Body of pancreas (tissue), 4 donors: Measurements from ENCODE around the gene GSTA4. TPM values are rescaled to one million over a fixed set of nuclear protein-coding genes. Genes with fewer than 3 reads are reported as not detected.

Experiments used
- ATAC-seq: fragments of 150-250 bp; one replicate; pipeline ENCODE4 v1.9.1; 2016
- DNase-seq, 4 donors: peaks; one replicate each; pipeline ENCODE4 v3.0.0-alpha.2; 2019
- H3K27ac ChIP-seq, 4 donors: fragments of 200-600 bp; sonication (generic); 1 replicate in 3 of 4; 2 replicates in 1 of 4; pipeline versions ENCODE4 v1.5.1 to v1.6.1; 2016 to 2019; ENCODE audit warnings: mild to moderate bottlenecking in 1 of 4, mixed read lengths in 1 of 4, moderate library complexity in 1 of 4
- H3K27me3 ChIP-seq, 2 donors: fragments of 200-600 bp; sonication (generic); one replicate each; pipeline ENCODE4 v1.6.0; 2016; ENCODE audit warnings: mild to moderate bottlenecking in 1 of 2
- H3K36me3 ChIP-seq, 2 donors: fragments of 200-600 bp; sonication (generic); replicated peaks in 1 of 2; 2 replicates each; pipeline ENCODE4 v1.5.1; 2016; ENCODE audit warnings: low read depth in 2 of 2; ENCODE audit not compliant: insufficient read depth in 1 of 2
- H3K4me1 ChIP-seq: fragments of 200-600 bp; sonication (generic); one replicate; pipeline ENCODE4 v1.6.0; 2016
- H3K4me3 ChIP-seq, 2 donors: fragments of 200-600 bp; sonication (generic); 1 replicate in 1 of 2; 2 replicates in 1 of 2; pipeline ENCODE4 v1.5.1; 2016 to 2019
- H3K9me3 ChIP-seq, 3 donors: fragments of 200-600 bp; sonication (generic); 1 replicate in 2 of 3; 2 replicates in 1 of 3; pipeline ENCODE4 v1.5.1; 2016
- CTCF ChIP-seq, 7 experiments: fragments of 450-650 bp in 4 of 7; fragments of 200-600 bp in 3 of 7; sonication (generic) in 3 of 7; IDR thresholded peaks; one replicate each; pipeline ENCODE4 v1.5.1; 2016 to 2019; ENCODE audit warnings: antibody characterized with exemption in 7 of 7
- POLR2A ChIP-seq, 3 donors: fragments of 450-650 bp; IDR thresholded peaks; one replicate each; pipeline ENCODE4 v1.6.1; 2016; ENCODE audit warnings: antibody characterized with exemption in 3 of 3, mild to moderate bottlenecking in 2 of 3
- WGBS, 2 donors: methylation state at CpG; one replicate each; pipeline ENCODE4 v1.1.5; 2017; 5-methylcytosine and 5-hydroxymethylcytosine counted together
- intact Hi-C: fragments of 100-400 bp; cut with DNase I; formaldehyde crosslinking; loops from one replicate; pipeline ENCODE4 v1.15.1; 2023
- total RNA-seq, 2 donors: library from RNA; depleted of rRNA; stranded (reverse); fragments of >200 nt; gene quantifications; one replicate each; pipeline ENCODE4 v1.1.0, GENCODE V29; 2016

The GSTA4 gene
- total RNA-seq, 2 donors from 2014 or later, result 13.5 to 27.7 TPM

- H3K27ac ChIP-seq, result no peak overlapping the region
- WGBS, 2 donors, result 75 to 81% methylated on average over 4 of the region's 4 CpGs
- H3K36me3 ChIP-seq, result peaks cover 0 to 7% of the 10 kb centered on the region in 2 donors
These were observed 37.8 kb upstream of the GSTA4 start for GRCh38 chr6:53032849-53033248.

GRCh38 chr6:53031281-53031680 lies 36.2 kb upstream of the GSTA4 start:
- Histone ChIP-seq H3K4me3 (no peak overlapping the region), H3K9me3 (no peaks in the 10 kb centered on the region), H3K27me3 (no peaks in the 10 kb centered on the region), H3K27ac (no peak overlapping the region), H3K4me1 (no peaks in the 10 kb centered on the region), H3K36me3 (peaks cover 0 to 9% of the 10 kb centered on the region in 2 donors)
- 87 to 91% methylated on average over 4 of the region's 4 CpGs for WGBS, 2 donors
- TF ChIP-seq POLR2A (IDR thresholded peaks at IDR 0.05) (no peak), CTCF (IDR thresholded peaks at IDR 0.05) (no peak)
- DNase-seq, result no peak
- intact Hi-C loops, result no loop called here
- no peak for ATAC-seq

More at GRCh38 chr6:53032849-53033248, 37.8 kb upstream of the GSTA4 start:
- Histone ChIP-seq H3K4me3 (no peak overlapping the region), H3K9me3 (no peaks in the 10 kb centered on the region), H3K27me3 (no peaks in the 10 kb centered on the region), H3K4me1 (no peaks in the 10 kb centered on the region)
- no peak for TF ChIP-seq POLR2A (IDR thresholded peaks at IDR 0.05)
- TF ChIP-seq CTCF (IDR thresholded peaks at IDR 0.05), result no peak
- DNase-seq (no peak), ATAC-seq (no peak)
- intact Hi-C loops, result no loop called here

GRCh38 chr6:53029761-53030160 lies 34.7 kb upstream of the GSTA4 start:
- 64 to 67% methylated on average over 3 of the region's 3 CpGs for WGBS, 2 donors
- TF ChIP-seq CTCF (IDR thresholded peaks at IDR 0.05), result no peak
- no peak for TF ChIP-seq POLR2A (IDR thresholded peaks at IDR 0.05)
- Histone ChIP-seq H3K4me3 (no peak overlapping the region), H3K36me3 (peaks cover 0 to 9% of the 10 kb centered on the region in 2 donors), H3K4me1 (no peaks in the 10 kb centered on the region), H3K9me3 (no peaks in the 10 kb centered on the region), H3K27me3 (no peaks in the 10 kb centered on the region), H3K27ac (no peak overlapping the region)
- intact Hi-C loops, result no loop called here
- no peak for DNase-seq
- ATAC-seq, result no peak

GRCh38 chr6:53029257-53029656 lies 34.2 kb upstream of the GSTA4 start:
- peaks cover 0 to 4% of the 10 kb centered on the region in 2 donors for H3K36me3 ChIP-seq
- H3K4me3 ChIP-seq, result no peak overlapping the region
- intact Hi-C loops, result no loop called here
- no peak for ATAC-seq
- TF ChIP-seq POLR2A (IDR thresholded peaks at IDR 0.05) (no peak), CTCF (IDR thresholded peaks at IDR 0.05) (no peak)
- no peak for DNase-seq
- H3K27ac ChIP-seq, result no peak overlapping the region
- no peaks in the 10 kb centered on the region for H3K4me1 ChIP-seq
- H3K9me3 ChIP-seq, result no peaks in the 10 kb centered on the region
- H3K27me3 ChIP-seq, result no peaks in the 10 kb centered on the region

GRCh38 chr6:53028467-53028866 lies 33.4 kb upstream of the GSTA4 start:
- Histone ChIP-seq H3K27ac (no peak overlapping the region), H3K4me3 (no peak overlapping the region), H3K36me3 (peaks cover 0 to 4% of the 10 kb centered on the region in 2 donors), H3K27me3 (no peaks in the 10 kb centered on the region), H3K9me3 (no peaks in the 10 kb centered on the region), H3K4me1 (no peaks in the 10 kb centered on the region)
- ATAC-seq (no peak), DNase-seq (no peak)
- intact Hi-C loops, result no loop called here
- 38 to 41% methylated on average over 1 of the region's 1 CpG for WGBS, 2 donors
- no peak for TF ChIP-seq POLR2A (IDR thresholded peaks at IDR 0.05)
- TF ChIP-seq CTCF (IDR thresholded peaks at IDR 0.05), result no peak
